T1000 (cell line): ENCODE measurements around the gene EXTL1.

Experiments
- DNase-seq: peaks from one replicate; lab custom pipeline; 2025; ENCODE audit warnings: mixed read lengths; lab: John Stamatoyannopoulos, UW

The EXTL1 gene

DNA sequence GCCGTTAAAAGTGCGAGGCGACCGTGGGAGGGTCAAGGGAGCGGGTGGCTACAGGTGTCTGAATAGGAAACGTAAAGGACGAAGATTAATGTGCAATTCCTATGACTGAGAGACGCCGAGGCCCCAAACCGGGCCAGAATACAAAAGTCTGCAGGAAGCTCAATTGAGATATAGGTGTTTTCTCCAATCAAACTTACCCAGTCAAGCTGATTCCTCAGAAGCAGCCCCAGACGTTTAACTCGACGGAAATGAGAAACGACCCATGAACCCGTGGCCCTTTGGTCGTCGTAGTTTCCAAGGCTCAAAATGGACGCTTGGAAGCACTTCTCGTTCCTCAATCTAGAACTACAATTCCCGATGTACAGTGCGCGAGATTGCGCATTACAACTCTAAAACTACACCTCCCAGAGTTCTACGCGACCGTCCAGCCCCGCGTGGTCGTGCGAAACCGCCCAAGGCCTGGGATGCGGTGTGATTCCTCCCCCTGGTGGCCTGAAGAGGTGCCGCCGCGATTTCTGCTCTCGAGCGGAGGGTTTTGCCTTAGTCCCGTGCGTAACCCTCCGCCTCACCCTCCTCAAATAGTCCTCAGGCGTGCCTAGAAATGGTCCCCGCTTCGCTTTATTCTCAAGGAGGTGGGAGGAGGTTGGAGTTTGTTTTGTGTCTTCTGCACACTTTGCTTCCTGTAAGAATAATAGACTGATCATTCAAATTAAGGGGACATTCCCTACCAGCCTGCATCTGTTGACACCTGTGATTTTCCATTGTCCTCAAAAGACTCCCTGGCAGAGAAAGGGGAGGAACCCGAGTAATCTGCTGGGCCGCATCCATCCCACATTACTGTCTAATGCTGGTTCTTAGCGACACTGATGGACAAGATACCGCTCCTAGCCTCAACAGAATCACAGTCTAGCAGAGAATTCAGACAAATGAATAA is 23.5 kb upstream of the EXTL1 start, which contains the start of gene PAFAH2:
Gene PAFAH2 (minus strand): TSS at position 236 of the 934 bp plus-strand sequence. CDS start 7,247 bp downstream, outside the sequence.
- DNase-seq, result peak; percentile 95

DNA sequence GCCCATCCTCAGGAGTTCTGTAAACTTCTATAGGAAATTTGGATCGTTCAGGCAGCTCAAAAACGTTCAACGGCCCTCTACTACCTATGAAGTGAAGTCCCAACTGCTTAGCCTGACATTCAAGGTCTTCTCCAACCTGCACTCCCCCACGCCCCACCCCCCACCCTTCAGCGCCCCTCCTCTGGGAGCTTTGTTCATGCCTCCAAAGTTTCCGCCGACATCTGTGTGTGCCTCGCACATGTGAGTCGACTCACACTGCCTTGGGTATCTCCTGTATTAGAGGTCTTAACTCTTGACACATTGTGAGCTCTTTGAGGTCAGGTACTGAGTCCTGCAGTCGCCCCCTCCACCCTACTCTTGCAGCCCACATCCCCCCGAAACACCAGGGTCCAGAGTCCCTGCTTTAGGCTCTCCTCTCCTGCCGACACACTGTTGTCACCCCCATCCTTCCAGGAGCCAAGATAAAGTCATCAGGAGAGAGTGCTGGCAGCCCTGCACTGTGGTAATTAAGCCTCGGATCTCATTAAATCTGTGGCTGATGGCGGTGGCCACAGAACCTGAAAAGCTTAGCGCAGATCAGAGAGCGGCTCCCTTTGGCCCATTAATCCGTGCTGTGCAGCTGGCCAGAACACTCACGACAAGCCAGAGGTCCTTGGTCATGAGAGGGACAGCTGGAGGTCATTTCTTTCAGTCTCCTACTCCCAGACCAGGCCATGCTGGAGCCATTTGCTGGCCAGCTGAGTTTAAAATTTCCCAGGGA is 22.4 kb upstream of the EXTL1 start:
- no peak for DNase-seq

DNA sequence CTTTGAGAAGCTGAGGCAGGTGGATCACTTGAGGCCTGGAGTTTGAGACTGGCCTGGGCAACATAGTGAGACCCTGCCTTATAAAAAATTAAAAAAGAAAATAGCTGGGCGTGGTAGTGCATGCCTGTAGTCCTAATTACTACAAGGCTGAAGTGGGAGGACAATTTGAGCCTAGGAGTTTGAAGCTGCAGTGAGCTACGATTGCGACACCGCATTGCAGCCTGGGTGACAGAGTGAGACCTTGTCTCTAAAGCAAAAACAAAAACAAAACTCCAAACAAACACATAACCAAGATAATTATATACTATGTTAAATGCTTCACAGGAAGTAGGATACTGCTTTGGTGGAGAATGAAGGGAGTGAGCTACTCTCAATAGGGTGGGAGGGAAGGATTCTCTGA is 18.3 kb upstream of the EXTL1 start:
- no peak for DNase-seq

DNA sequence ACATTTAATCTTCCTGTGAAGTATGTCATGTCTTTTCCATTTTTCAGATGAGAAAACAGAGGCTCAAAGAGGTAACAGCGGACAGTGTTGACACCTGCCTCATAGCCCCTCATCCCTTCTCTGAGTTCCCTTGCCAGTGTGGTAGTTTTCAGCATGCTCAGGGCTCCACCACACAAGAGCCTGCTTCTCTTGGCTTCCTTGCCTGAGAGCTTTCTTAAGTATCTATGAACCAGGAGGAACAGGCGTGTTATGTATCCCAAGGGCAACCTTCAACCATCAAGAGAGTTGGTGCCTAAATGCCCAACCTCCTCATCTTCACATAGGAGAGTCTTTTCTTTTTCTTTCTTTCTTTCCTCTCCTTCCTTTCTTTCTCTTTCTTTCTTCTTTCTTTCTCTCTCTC is 17.8 kb upstream of the EXTL1 start:
- DNase-seq, result no peak

DNA sequence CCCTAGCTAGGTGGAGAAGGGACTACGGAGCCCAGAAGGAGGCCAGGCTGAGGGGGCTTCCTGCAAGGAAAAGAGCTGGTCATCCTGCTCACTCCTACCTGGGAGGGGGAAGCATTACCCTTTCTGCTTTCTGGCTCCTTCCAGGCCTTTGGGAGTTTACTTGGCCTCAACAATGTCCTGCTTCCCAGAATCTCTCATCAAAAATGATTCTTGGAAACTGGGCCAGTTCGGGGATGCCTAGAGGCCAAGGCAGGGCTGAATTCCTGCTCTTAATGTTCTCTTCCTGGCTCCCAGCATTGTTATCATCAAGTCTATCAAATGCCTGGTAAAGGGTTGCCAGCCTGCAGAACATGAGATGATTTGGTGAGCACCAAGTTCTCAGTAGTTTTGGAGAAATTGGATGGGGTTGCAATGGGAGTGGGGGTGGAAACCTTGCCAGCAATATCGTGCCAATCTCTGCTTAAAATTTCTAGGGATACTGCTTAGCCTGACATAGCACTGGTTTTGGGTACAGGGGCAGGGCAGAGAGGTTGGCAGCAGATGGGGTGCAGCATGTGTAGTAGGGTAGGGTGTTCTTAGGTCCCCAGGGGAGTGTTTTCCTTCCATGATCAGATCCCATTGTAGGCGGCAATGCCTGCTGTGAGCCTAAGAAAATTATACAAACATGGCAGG is 16.0 kb upstream of the EXTL1 start:
- DNase-seq, result no peak

DNA sequence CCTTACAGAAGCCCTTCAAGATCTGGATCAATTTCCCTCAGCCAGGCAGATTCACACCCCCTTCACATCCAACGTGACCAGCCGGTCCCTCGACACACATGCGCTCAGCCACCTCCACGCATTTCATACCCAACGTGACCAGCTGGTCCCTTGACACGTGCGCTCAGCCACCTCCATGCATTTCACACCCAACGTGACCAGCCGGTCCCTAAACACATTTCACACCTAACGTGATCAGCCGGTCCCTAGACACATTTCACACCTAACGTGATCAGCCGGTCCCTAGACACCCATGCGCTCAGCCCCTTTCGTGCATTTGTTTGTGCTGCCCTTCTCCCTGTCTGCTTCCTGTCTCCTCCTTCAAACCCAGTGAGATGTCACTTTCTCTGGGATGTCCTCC is 14.9 kb upstream of the EXTL1 start:
- no peak for DNase-seq

DNA sequence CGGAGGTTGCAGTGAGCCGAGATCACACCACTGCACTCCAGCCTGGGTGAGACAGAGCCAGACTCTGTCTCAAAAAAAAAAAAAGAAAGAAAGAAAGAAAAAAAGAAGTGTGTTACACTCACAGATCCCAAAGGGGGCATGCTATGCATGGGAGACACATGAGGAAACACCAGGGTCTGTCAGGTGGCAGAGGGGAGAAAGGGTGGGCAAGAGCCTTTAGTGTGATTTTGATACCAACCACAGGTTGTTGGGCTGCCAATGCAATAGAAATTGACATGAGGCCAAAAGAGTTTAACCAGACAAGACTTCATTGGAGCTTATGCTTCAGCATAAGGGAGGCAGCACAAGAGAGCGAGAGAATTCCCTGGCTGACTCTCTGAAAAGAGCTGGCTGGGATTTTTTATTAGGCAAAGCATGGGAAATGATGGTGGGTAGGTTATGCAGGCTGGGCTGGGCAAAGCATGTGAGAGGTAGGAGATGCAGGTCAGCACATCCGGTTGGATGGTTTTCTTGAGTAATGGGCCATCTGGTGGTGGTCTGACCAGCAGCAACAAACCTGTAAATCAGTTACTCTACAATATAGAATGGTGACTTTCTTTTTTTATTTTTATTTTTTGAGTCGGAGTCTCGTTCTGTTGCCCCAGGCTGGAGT is 11.7 kb upstream of the EXTL1 start:
- DNase-seq, result no peak

DNA sequence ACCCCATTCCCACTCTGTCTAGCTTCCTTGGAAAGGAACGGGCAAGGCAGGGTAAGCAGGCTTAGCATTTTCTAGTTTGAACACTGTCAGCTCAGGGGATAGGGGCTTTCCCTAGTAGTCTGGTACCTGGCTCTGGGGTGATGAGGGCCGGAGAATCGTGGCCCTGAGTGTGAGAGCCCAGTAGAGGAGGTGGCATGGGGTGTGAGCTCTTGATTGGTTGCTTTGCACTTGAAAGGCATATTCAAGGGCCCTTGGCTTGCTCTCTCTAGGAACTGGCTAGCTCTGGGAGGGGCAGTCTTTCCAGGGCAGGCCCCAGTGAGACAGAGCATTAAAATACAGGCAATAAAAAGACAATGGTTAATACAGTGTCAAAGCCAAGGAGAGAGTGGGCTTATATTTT is 10.8 kb upstream of the EXTL1 start:
- DNase-seq, result no peak

DNA sequence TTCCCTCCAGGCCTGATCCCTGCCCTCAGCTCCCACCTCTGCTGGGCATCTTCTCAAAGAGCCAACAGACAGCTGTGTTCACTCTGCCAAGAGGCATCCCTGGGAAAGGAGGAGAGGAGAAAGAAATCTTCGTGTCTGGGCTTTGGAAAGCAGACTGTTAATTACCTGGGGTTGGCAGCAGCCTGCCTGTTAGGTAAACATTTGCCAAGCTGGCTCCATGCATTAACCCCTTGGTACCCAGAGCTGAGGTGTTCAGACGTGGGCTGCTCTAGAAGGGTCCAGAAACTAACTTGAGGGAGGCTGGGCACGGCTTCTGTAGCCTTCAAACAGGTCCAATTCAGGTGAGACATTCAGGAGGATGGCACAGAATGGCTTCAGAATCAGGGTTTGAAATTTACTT is 8.7 kb upstream of the EXTL1 start:
- DNase-seq, result no peak

DNA sequence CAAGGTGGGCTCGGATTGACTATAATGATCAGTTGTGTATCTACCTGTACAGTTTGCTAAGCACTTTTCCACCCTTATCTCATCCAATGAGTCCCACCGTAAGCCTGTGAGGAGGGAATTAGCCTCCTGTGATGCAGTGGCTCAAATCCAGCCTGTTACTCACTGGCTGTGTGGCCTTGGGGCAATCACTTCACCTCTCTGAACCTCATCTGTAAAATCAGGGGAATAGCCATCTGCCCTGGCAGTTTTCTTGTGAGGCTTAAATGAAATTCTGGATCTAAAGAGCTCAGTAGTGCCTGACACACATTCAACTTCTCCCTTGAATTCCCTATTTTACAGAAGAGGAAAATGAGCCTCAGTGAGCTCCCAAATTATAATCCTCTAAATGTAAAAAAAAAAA is 7.4 kb upstream of the EXTL1 start:
- no peak for DNase-seq

DNA sequence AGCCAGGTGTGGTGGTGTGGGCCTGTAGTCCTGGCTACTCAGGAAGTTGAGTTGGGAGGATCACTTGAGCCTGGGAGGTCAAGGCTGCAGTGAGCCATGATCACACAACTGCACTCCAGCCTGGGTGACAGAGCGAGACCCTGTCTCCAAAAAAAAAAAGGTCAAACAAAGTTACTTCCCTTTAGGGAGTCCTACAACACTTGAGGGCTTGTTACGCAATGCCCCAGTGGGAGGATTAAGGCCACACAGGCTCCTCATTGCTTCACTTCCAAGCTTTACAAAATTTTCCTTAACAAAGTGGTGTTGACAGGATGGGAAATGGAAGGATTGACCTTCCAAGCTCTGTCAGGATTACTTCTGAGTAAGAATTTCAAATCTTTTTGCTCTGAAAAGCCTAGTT is 6.2 kb upstream of the EXTL1 start:
- no peak for DNase-seq

DNA sequence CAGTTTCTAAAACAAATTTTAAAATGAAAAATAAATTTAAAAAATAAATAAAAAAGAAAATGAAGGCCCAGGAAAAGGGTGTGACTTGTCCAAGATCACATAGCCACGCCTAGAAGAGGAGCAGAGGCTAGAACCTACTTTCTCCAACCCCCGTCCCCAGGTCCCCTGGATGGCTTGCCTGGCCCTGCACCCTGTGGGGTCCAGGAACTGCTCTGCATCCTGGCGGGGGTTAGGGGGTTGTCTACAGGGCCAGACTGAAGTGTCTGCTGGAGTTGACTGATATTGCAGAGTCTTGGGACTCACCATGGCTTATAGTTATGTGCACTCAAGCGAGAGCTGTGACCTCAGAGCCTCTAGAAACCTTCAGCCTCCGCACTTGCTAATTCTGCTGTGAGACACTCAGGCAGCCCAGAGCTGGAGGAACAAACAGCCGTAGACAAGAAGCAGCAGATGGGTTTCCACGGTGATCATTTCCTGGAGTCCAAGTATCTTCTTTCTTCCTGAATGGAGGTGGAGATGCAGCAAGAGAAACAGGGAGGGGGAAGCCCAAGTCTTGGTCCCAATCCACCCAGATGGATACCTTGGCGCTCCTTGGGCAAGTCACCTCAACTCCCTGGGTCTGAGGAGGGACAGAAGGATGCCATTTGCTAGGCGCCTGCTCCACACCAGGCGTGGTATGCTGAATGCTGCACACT is 5.2 kb upstream of the EXTL1 start:
- DNase-seq, result no peak

DNA sequence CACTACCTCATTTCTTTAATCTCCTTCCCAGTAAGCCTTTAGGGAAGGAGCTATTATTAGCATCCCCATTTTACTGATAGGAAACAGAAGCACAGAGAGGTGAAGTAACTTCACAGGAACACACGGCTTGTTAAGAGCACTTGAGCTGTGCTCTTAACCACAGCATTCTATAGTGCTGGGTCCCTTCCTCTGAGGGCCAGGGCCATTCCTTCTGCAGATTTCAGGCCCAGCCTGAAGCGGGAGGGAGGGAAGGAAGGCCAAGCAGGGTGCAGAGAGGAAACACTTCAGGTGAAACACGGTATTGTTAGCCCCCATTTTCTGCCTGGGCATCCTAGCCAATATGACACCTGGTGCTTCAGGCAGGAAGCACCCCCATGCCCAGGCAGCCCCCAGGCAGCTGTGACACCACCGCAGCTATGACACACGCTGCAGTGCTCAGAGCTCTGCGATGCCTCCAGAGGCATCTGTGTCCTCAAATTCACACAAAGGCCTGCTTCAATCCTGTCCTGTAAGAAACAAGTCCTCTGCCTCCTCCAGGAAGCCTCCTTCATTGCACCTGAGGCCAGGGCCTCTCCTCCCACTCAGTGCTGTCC is 4.5 kb upstream of the EXTL1 start:
- DNase-seq, result no peak

DNA sequence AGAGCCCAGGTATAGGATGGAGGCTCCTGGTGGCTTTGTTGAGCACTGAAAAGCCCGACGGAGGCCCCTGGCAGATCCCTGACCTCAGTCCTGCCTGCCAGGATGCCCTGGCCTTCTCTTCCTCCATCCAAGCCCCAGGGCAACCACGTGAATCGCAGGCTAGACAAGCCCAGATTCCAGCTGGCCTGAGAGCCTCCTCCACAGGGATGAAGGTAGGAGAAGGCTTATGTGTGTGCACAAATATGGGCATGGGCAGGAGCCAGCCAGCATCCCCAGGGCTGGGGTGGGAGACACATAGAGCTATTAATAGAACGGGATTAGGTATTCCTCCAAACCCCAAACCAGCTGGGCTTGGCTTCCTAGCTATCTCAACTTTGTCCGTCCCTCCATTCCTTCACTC is 4.0 kb upstream of the EXTL1 start:
- no peak for DNase-seq

DNA sequence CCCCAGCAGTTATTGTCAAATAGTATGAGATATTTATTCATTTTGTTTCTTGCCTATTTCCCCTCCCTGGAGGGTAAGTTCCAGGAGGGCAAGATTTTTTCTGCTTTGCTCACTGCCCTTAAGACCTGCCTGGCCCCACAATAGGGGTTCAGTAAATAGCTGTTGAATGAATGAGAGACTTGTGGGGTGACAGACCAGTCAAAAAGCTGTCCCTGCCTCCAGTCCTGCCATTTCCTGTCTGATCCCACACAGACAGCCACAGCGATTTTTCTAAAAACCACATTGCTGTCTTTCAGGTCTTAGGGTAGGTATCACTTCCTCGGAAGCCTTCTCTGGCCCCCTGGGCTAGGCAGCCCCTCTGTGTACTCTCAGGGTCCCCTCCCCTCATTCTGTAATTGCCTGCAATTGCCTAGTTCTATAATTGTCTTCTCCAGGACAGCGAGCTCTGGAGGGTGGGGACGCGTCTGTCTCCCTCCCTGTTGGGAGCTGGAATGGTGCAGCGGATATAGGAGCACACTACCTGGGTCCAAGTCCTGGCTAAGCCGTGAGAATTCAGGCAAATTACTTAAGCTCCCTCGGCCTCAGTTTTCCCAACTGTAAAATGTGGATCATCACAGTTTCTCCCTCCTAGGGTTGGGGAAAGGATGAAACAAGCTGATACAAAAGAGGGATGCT is 1.8 kb upstream of the EXTL1 start:
- DNase-seq, result peak; percentile 24

DNA sequence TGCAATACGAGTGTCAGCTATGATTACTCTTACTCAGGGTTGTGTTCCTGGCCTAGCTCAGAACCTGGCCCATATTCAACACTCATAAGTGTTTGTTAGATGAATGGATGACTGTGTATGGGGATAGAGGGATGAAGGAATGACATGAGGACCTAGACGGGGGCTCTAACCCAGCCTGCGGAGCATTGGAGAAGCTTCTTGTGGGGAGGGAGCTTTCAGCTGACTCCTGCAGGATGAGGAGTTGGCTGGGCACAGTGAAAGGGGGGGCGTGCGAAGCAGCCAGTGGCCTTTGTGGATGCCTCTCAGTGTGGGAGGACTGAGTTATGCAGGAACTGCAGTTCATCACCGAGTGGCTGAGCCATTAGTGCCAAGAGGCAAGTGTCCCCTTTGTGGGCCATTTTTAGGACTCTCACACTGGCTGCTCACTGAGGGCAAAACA is 1.2 kb upstream of the EXTL1 start:
- DNase-seq, result no peak

DNA sequence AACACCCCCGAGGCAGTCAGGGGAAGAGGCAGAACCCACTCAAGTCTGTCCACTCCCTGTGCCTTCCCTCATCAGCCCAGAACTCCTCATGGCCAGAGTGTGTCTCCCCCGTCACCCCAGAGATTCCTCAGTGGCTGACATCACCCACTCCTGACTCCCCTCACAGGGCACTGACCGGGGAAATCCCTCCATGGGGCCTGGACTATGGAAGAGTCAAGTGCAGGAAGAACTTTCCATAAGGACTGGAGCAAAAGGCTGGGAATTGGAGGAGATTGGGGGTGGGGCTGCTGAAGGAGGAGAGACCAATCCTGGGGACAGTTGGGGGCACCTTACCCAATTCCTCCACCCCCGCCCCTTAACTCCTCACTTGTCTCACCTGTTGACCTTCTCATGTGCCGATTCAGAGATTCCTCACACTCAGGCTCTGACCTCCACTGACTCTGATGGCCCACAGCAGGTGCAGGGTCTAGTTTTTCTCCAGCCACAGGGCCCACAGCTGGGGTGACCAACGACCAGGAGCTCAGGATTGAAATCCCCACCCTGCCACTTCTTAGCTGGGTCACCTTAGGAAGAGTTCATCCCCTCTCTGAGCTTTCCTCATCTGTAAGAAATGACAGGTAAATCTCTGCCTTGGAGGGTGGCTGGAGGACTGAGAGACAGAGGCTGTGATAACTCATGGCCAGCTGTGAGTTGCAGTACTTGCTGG is 481 bp upstream of the EXTL1 start:
- no peak for DNase-seq

DNA sequence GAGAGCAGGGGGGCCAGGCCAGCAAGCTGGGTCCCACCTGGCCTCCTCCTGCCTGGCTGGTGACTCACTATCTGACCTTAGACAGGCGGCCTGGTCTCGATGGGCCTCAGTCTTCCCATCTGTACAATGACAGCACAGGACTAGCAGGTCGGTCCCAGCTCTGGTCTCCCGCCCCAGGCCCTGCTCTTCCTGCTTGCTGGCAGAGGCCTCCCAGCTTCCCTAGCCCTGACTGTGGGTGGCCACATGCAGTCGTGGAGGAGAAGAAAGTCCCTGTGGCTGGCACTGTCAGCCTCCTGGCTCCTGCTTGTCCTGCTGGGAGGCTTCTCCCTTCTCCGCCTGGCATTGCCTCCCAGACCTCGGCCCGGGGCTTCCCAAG is 817 bp downstream of the EXTL1 start:
- DNase-seq, result no peak

DNA sequence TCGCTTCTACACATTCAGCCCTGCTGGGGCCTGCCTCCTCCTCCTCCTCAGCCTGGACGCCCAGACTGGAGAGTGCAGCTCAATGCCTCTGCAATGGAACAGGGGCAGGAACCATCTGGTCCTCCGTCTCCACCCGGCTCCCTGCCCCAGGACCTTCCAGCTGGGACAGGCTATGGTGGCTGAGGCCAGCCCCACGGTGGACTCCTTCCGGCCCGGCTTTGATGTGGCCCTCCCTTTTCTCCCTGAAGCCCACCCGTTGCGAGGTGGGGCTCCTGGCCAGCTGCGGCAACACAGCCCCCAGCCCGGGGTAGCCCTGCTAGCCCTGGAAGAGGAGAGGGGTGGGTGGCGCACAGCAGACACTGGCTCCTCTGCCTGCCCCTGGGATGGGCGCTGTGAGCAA is 1.4 kb downstream of the EXTL1 start:
- no peak for DNase-seq

DNA sequence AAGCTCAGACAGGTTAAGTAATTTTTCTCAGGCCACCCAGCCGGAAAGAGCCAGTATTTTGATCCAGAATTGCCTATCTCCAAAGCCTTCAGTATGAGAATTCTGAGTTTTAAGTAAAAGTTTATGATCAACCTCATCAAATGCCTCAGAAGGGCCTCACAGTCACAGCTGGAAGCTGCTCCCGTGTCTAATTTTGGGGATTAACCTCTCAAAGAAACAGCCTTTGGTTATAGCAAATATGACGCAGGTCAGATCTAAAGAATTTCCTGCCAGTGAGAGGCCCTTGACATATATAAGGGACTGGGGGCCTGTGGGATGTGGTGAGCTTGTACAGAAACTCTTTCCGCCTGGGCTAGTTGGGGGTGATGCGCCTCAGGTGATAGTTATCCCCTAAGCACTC is 2.3 kb downstream of the EXTL1 start:
- DNase-seq, result no peak
